Natural killer cell treated with Interleukin-12 subunit alpha and Interleukin-12 subunit beta and Interleukin-15 and Interleukin-18, amount 100 ng/mL, for 72 hours (primary cell): ENCODE data around the gene KRTAP10-1. TPM values are rescaled to one million over a fixed set of nuclear protein-coding genes. Genes with fewer than 3 reads are reported as not detected.
"Not testable (repeated sequence)": the region's sequence is repeated elsewhere in the genome, so short reads cannot be mapped to it uniquely, and the experiment has no call there.

ENCODE experiments used
- ATAC-seq, 2 donors: fragments of 150-1000 bp; cut with Tn5 transposase in 1 of 2; sonication (Bioruptor Pico), chemical (Tn5 transposase) in 1 of 2; 2 replicates each; pipeline ENCODE4 v1.10.0; 2021
- DNase-seq: peaks from one replicate; pipeline ENCODE4 v3.0.0; 2022; ENCODE audit warnings: low spot score
- H3K27ac Mint-ChIP-seq, 2 donors: 1 replicate in 1 of 2; 2 replicates in 1 of 2; pipeline ENCODE4 v1.8.0; 2022; ENCODE audit warnings: mixed read lengths in 2 of 2, mild to moderate bottlenecking in 1 of 2, moderate library complexity in 1 of 2
- H3K27me3 Mint-ChIP-seq, 2 donors: 1 replicate in 1 of 2; 2 replicates in 1 of 2; pipeline ENCODE4 v1.8.0; 2022; ENCODE audit warnings: mixed read lengths in 2 of 2
- H3K36me3 Mint-ChIP-seq: one replicate; pipeline ENCODE4 v1.8.0; 2022; ENCODE audit warnings: mixed read lengths
- H3K4me1 Mint-ChIP-seq, 2 donors: 1 replicate in 1 of 2; 2 replicates in 1 of 2; pipeline ENCODE4 v1.8.0; 2022; ENCODE audit warnings: low read depth in 2 of 2, mixed read lengths in 2 of 2, mild to moderate bottlenecking in 1 of 2
- H3K4me3 Mint-ChIP-seq: one replicate; pipeline ENCODE4 v1.8.0; 2022; ENCODE audit warnings: mixed read lengths
- H3K9me3 Mint-ChIP-seq: 2 replicates; pipeline ENCODE4 v1.8.0; 2022; ENCODE audit warnings: mixed read lengths
- total RNA-seq, 2 donors: library from RNA; stranded (reverse); gene quantifications; one replicate each; pipeline ENCODE4 v1.2.3, GENCODE V29; 2022

Gene KRTAP10-1
- total RNA-seq, 2 donors from 2014 or later = not detected

DNA sequence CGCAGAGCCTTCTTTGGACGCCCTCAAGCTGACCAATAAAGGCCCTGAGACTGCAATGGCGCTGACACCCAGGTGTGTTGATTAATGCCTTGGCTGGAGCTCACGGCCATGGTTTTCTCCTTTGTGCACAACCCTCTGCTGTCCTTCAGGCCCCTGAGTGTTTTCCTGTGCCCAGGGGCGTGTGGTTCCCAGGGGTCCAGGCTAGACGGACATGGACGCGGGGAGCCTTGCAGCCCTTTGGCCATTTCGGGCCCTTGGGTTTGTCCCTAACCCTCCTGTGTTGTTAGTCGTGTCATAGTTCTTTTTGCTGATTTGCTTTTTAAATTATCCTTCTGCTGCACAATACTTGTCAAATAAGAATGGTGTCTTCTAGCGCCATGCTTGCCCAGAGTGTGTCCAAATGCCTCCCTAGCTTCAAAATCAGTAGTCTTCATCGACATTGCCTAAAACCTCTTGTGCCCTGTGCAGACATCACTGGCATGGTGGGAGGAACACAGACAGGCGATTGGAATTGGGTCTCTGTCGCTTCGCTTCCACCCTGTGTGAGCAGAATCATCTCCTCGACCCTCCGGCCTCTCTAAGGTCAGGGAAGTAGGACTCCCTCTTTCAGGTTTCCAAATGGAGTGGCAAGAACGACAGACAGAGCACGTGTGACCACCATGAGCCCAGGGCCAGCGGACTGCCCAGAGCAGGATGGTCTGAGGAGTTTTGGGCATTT, 35.5 kb upstream of the KRTAP10-1 start:
- H3K4me3 Mint-ChIP-seq = no peak overlapping the region
- H3K27me3 Mint-ChIP-seq = peaks cover 23 to 32% of the 10 kb centered on the region in 2 donors
- H3K4me1 Mint-ChIP-seq = peaks cover 0 to 2% of the 10 kb centered on the region in 2 donors
- ATAC-seq = no peak
- H3K9me3 Mint-ChIP-seq = peaks cover 3% of the 10 kb centered on the region
- no peak for DNase-seq
- no peak overlapping the region for H3K27ac Mint-ChIP-seq
- peaks cover 6% of the 10 kb centered on the region for H3K36me3 Mint-ChIP-seq

DNA sequence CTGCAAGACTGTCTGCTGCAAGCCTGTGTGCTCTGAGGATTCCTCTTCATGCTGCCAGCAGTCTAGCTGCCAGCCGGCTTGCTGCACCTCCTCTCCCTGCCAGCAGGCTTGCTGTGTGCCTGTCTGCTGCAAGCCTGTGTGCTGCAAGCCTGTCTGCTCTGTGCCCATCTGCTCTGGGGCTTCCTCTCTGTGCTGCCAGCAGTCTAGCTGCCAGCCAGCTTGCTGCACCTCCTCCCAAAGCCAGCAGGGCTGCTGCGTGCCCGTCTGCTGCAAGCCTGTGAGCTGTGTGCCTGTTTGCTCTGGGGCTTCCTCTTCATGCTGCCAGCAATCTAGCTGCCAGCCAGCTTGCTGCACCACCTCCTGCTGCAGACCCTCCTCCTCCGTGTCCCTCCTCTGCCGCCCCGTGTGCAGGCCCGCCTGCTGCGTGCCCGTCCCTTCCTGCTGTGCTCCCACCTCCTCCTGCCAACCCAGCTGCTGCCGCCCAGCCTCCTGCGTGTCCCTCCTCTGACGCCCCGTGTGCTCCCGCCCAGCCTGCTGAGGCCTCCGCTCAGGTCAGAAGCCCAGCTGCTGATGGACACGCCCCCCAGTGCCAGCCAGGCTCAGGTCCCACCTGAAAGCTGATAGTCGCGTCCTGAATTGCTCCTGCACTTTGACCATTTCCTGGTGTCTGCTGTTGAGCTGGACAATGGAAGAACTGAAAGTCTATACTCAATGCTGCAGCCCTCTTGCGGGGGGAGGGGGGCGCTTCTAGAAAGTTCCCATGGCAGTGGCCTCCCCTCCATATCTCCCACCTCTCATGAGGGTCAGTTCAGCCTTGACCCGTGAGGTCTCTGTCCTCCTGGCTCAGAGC, 34.7 kb upstream of the KRTAP10-1 start:
- H3K9me3 Mint-ChIP-seq = peaks cover 3% of the 10 kb centered on the region
- H3K27me3 Mint-ChIP-seq = peaks cover 21 to 32% of the 10 kb centered on the region in 2 donors
- DNase-seq (no peak), ATAC-seq (no peak)
- no peaks in the 10 kb centered on the region for H3K36me3 Mint-ChIP-seq
- peaks cover 0 to 2% of the 10 kb centered on the region in 2 donors for H3K4me1 Mint-ChIP-seq
- no peak overlapping the region for H3K4me3 Mint-ChIP-seq
- no peak overlapping the region for H3K27ac Mint-ChIP-seq

DNA sequence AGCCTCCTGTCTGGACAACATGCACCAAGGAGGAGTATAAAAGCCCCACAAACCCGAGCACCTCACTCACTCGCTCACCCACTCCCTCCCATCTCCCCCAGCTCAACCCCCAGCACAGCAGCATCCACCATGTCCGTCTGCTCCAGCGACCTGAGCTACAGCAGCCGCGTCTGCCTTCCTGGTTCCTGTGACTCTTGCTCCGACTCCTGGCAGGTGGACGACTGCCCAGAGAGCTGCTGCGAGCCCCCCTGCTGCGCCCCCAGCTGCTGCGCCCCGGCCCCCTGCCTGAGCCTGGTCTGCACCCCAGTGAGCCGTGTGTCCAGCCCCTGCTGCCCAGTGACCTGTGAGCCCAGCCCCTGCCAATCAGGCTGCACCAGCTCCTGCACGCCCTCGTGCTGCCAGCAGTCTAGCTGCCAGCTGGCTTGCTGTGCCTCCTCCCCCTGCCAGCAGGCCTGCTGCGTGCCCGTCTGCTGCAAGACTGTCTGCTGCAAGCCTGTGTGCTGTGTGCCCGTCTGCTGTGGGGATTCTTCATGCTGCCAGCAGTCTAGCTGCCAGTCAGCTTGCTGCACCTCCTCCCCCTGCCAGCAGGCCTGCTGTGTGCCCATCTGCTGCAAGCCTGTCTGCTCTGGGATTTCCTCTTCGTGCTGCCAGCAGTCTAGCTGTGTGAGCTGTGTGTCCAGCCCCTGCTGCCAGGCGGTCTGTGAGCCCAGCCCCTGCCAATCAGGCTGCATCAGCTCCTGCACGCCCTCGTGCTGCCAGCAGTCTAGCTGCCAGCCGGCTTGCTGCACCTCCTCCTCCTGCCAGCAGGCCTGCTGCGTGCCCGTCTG, 33.8 kb upstream of the KRTAP10-1 start, which contains the start of gene KRTAP10-4:
Gene KRTAP10-4 (plus strand): TSS at position 100 of the 827 bp plus-strand sequence. CDS start 30 bp downstream, at position 130.
- not testable (repeated sequence) for H3K36me3 Mint-ChIP-seq, ATAC-seq, H3K27ac Mint-ChIP-seq, H3K4me3 Mint-ChIP-seq, DNase-seq, H3K4me1 Mint-ChIP-seq, H3K9me3 Mint-ChIP-seq
- H3K27me3 Mint-ChIP-seq = peaks cover 21 to 32% of the 10 kb centered on the region in 2 donors

DNA sequence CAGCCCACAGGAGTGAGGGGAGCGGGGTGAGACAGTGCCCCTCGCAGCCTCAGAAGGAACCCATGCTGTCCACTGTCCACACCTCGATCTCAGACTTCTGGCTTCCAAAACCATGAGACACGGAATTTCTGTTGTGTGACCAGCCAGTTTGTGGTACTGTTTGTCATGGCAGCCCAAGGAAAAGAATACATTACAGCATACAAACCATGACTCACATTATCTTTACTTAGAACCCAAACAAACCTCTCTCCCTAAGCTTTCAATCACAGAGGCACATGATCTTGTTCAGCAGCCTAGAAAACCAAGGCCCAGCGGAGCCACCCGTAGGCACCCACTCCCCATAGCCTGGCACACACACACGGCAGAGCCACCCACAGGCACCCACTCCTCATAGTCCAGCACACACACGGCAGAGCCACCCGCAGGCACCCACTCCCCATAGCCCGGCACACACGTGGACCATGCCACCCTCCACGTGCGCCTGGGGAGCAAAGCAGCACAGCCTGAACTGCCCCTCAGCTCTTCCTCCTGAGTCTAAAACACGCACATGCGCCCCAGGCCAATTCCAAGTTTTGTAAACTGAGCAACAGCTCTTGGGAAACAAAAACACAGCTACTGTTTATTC, 33.1 kb upstream of the KRTAP10-1 start:
- Mint-ChIP-seq H3K4me1 (peaks cover 0 to 2% of the 10 kb centered on the region in 2 donors), H3K9me3 (peaks cover 3% of the 10 kb centered on the region), H3K4me3 (no peak overlapping the region), H3K27ac (no peak overlapping the region), H3K36me3 (no peaks in the 10 kb centered on the region), H3K27me3 (peaks cover 21 to 32% of the 10 kb centered on the region in 2 donors)
- ATAC-seq (no peak), DNase-seq (no peak)

DNA sequence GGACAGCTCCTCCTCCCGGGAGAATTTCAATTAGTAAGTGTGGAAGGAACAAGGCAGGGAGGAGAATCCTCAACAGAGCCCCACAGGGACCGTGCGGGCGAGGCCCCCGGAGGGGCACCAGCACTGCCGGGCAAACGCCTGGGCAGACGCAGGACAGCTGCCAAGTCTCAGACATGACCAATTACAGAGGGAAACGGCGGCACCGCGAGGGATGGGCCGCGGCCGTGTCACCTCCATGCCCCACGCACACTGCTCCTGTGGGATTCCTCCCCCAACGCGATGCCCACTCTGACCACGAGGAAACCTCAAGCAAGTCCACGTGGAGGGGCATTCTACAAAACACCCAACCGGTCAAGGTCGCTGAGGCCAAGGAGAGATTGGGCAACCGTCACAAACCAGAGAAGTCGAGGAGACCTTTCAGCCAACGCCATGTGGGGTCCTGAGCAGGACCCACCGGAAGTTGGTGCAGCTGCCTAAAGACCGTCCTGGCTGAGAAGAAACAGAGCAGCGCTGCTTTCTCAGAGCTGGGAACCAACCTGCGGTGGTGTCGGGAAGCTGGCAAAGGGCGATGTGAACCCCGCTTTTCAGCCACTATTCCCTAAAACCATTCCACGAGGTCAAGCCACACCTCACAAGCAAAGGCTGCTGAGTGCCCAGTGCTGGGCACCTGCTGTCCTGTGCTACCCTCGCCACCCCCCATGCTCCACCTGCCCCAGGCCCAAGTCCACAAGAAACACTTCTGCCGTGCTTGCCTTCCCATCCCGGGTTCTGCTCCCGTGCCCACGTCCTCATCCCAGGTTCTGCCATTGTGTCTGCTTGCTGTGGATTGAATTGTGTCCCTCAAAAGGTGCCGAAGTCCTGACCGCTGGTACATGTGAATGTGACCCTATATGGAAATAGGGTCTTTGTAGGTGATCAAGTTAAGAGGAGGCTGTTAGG, 32.1 kb upstream of the KRTAP10-1 start:
- ATAC-seq (no peak), DNase-seq (no peak)
- Mint-ChIP-seq H3K36me3 (no peaks in the 10 kb centered on the region), H3K27ac (no peak overlapping the region), H3K27me3 (peaks cover 24 to 32% of the 10 kb centered on the region in 2 donors), H3K4me3 (no peak overlapping the region), H3K9me3 (peaks cover 3% of the 10 kb centered on the region), H3K4me1 (peaks cover 0 to 2% of the 10 kb centered on the region in 2 donors)

DNA sequence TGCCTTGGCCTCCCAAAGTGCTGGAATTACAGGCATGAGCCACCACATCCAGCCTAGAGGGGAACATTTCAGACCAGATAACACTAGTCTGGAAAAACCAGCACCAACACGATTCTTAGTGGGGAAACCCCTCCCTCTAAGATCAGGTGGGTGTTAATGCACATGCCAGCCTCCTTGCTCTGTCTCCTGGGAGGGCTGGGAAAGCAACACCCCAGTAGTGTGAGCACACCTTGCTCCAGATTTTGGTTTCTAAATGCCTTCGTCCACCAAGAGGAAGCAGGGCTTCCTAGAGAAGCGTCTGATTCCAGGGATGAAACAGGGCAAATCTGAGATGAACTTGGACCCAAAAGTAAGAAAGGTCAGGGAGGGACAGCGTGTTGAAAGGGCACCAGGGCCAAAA, 31.3 kb upstream of the KRTAP10-1 start:
- H3K27ac Mint-ChIP-seq = no peak overlapping the region
- ATAC-seq (no peak), DNase-seq (no peak)
- H3K9me3 Mint-ChIP-seq = no peaks in the 10 kb centered on the region
- no peak overlapping the region for H3K4me3 Mint-ChIP-seq
- H3K4me1 Mint-ChIP-seq = peaks cover 0 to 2% of the 10 kb centered on the region in 2 donors
- H3K36me3 Mint-ChIP-seq = no peaks in the 10 kb centered on the region
- H3K27me3 Mint-ChIP-seq = peaks cover 24 to 32% of the 10 kb centered on the region in 2 donors

DNA sequence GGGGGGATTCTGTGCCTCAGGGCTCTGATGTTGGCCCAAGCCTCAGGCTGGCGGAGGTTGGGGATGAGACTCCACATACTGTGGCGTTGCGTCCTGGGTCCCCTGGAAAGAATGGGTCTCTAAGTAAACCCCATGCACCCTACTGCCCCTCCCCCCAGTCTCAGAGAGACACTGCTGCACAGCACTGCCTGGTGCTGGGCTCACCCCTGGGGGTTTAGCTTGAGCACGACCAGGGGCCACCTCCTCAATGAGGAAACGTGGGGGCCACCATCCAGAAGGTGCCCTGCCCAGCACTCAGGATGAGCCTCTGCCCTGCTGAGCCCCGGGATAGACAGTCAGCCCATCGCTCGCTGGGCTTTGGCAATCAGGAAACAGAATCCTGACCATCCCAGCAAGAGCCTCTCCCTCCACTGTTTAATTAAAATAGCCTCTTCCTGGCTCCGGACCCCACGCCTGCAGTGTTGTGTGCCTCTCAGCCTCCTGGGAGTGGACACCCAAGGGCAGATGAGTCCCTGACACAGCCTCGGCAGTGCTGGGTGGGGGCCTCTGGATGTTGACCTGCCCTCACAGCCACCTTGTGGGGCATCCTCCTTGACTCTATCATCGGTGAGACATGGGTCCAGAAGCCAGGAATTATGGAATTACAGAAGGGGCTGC, 30.0 kb upstream of the KRTAP10-1 start:
- H3K4me3 Mint-ChIP-seq = no peak overlapping the region
- peaks cover 21 to 23% of the 10 kb centered on the region in 2 donors for H3K27me3 Mint-ChIP-seq
- H3K4me1 Mint-ChIP-seq = peaks cover 6% of the 10 kb centered on the region in 2 donors
- H3K36me3 Mint-ChIP-seq = no peaks in the 10 kb centered on the region
- DNase-seq (no peak), ATAC-seq (no peak)
- H3K9me3 Mint-ChIP-seq = no peaks in the 10 kb centered on the region
- peak overlapping the region in 1 of 2 donors; percentile 11 for H3K27ac Mint-ChIP-seq

DNA sequence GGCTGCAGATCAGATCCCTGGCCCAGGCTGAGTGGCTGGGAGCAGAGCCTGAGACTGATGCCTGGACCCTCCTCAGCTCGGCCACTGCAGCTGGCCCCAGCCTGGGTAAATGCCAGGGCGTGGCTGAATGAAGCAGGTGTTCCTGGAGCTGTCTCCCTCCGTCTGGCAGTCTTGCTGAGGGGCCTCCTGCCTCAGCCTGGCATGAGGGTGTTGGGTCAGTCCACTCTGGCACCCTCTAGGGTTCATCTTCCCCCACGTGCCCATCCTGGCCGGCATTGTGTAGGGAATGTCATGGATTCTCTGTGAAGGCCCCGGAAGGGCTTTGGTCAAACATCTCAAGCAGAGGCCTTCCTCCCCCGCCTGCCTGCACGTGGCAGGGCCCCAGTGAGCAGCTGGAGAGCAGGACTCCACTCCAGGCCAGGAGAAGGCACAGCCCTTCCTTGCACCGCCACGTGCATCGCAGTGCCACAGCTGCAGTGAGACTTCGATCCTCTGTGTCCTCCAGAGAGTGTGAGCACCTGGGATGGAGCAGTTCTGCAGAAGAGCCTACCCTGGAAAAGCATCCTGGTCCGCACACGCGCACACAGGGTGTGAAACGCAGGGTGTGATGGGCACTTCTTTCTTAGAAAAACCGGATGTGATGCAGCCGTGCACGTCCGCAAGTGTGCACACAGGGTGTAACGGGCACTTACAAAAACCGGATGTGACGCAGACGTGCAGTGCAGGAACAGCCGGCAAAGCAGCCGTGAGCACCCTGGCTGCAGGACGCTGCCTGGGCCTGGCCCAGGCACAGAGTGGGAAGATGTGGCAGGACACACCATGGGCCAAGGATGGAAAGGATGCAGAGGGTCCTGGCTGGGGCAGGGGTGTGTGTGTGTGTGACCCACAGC, 28.9 kb upstream of the KRTAP10-1 start:
- H3K27ac Mint-ChIP-seq = no peak overlapping the region
- DNase-seq (no peak), ATAC-seq (peak; percentile 24 to 43)
- H3K27me3 Mint-ChIP-seq = peaks cover 18 to 19% of the 10 kb centered on the region in 2 donors
- no peak overlapping the region for H3K4me3 Mint-ChIP-seq
- H3K9me3 Mint-ChIP-seq = no peaks in the 10 kb centered on the region
- no peaks in the 10 kb centered on the region for H3K36me3 Mint-ChIP-seq
- H3K4me1 Mint-ChIP-seq = peaks cover 7 to 14% of the 10 kb centered on the region in 2 donors

DNA sequence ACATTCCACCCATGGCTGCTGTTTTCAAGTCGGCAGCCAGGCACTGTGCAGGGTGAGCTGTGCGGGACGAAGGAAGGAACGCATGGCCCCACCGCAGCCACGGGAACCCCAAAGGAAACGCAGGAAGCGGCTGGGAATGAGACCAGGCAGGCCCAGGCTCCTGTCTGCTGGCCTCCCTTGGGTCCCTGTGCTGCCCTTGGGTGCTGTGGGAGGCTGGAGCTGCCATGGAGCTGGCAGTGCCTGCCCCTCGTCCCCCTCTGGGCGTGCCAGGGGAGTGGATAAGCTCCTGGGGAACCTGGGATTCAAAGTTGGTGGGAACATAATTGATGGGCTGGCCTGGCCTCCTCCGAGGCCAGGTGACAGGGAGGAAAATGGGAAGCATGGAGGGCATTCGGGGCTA, 28.3 kb upstream of the KRTAP10-1 start:
- H3K36me3 Mint-ChIP-seq = no peaks in the 10 kb centered on the region
- DNase-seq (no peak), ATAC-seq (peak in 1 of 2 donors; percentile 18)
- no peaks in the 10 kb centered on the region for H3K9me3 Mint-ChIP-seq
- H3K4me3 Mint-ChIP-seq = no peak overlapping the region
- no peak overlapping the region for H3K27ac Mint-ChIP-seq
- peaks cover 17 to 18% of the 10 kb centered on the region in 2 donors for H3K27me3 Mint-ChIP-seq
- H3K4me1 Mint-ChIP-seq = peaks cover 7 to 14% of the 10 kb centered on the region in 2 donors

DNA sequence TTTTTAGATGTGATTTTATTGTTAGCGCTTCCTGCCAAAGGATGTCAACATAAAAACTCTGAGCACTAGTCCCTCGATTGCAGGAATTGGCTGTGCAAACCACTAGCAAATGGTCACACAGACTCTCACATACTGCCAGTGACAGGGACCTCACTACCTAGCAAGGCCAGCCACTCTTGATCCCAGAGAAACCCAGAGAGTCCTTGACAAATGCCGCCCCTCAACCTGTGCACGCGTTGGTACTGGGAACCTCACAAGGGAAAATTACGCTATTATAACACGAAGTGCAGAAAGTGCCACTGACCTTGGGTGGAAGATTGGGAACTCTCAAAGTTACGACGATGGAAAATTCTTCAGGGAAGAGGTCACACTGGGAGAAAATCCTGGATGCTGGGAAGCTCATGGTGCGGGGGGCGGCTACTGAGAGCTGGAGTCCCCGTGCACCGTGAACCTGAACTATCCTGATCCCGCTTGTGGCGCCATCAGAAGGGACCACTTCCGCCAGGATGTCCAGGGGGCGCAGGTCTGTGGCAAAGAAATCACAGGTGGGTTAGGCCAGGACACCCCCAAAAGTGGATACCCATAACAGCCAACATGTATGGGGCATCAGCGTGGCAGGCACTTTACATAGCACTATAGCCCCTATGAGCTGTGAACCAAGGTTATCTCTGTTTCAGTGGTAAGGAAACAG, 27.6 kb upstream of the KRTAP10-1 start:
- Mint-ChIP-seq H3K9me3 (no peaks in the 10 kb centered on the region), H3K27me3 (peaks cover 11 to 15% of the 10 kb centered on the region in 2 donors), H3K4me3 (no peak overlapping the region), H3K4me1 (peaks cover 7 to 14% of the 10 kb centered on the region in 2 donors), H3K27ac (no peak overlapping the region), H3K36me3 (peaks cover under 1% of the 10 kb centered on the region)
- ATAC-seq = no peak
- no peak for DNase-seq

DNA sequence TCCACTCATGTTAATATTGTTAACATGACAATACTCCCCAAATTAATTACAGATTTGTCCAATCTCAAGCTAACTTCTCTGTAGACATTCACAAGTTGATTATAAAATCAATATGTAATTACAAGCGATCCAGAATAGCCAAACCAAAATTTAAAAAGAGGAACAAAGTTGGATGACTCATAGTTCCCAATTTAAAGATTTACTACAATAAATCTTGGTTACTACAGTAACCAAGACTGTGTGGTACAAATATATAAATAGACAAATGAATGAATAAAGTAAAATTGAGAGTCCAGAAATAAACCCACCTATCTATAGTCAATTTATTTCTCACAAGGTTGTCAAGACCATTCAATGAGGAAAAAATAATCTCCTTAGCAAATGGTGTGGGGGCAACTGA, 26.4 kb upstream of the KRTAP10-1 start:
- H3K27me3 Mint-ChIP-seq = peaks cover 2 to 8% of the 10 kb centered on the region in 2 donors
- H3K4me1 Mint-ChIP-seq = peaks cover 7 to 14% of the 10 kb centered on the region in 2 donors
- H3K27ac Mint-ChIP-seq = no peak overlapping the region
- DNase-seq (no peak), ATAC-seq (no peak)
- peaks cover 6% of the 10 kb centered on the region for H3K36me3 Mint-ChIP-seq
- no peaks in the 10 kb centered on the region for H3K9me3 Mint-ChIP-seq
- no peak overlapping the region for H3K4me3 Mint-ChIP-seq
